ENCODE results near the gene MED14.

The MED14 gene

GRCh38 chrX:40663078-40663740 is 72.1 kb downstream of the MED14 start:
- no peak for DNase-seq

- DNase-seq, result no peak
These were observed 73.9 kb downstream of the MED14 start for GRCh38 chrX:40661489-40661888.

GRCh38 chrX:40660381-40660780 is 75.0 kb downstream of the MED14 start:
- DNase-seq, result no peak

- DNase-seq, result no peak
These were observed 81.8 kb downstream of the MED14 start for GRCh38 chrX:40653535-40653934.

- DNase-seq, result no peak
These were observed 82.7 kb downstream of the MED14 start for GRCh38 chrX:40652664-40653063.

GRCh38 chrX:40651620-40652223 is 83.6 kb downstream of the MED14 start:
- peak; percentile 87 for DNase-seq

- DNase-seq, result peak; percentile 96
These were observed 87.8 kb downstream of the MED14 start, which contains the start of gene CXorf38 for GRCh38 chrX:40647307-40648197. TSS of gene CXorf38 (minus strand) at chrX:40647561. CDS start at chrX:40647520, 41 bp downstream.

GRCh38 chrX:40646489-40647306 is 88.6 kb downstream of the MED14 start:
- DNase-seq, result peak; percentile 75

- peak; percentile 79 for DNase-seq
These were observed 90.5 kb downstream of the MED14 start for GRCh38 chrX:40644821-40645358.

GRCh38 chrX:40644176-40644575 is 91.2 kb downstream of the MED14 start:
- DNase-seq, result no peak

- no peak for DNase-seq
These were observed 97.7 kb downstream of the MED14 start for GRCh38 chrX:40637687-40638086.

GRCh38 chrX:40632199-40632598 is 103.1 kb downstream of the MED14 start:
- DNase-seq, result no peak

- DNase-seq, result no peak
These were observed 106.8 kb downstream of the MED14 start for GRCh38 chrX:40628506-40628905.

GRCh38 chrX:40625294-40625693 is 110.0 kb downstream of the MED14 start:
- DNase-seq, result no peak

- no peak for DNase-seq
These were observed 111.7 kb downstream of the MED14 start for GRCh38 chrX:40623665-40624064.

GRCh38 chrX:40623139-40623536 is 112.2 kb downstream of the MED14 start, which contains the start of gene MPC1L:
TSS of gene MPC1L (plus strand) at chrX:40623428. CDS start at chrX:40623566, 138 bp downstream.
- no peak for DNase-seq

- DNase-seq, result no peak
These were observed 112.7 kb downstream of the MED14 start for GRCh38 chrX:40622479-40623138.

GRCh38 chrX:40617566-40617965 is 117.8 kb downstream of the MED14 start:
- no peak for DNase-seq

- DNase-seq, result no peak
These were observed 119.4 kb downstream of the MED14 start for GRCh38 chrX:40615976-40616375.

GRCh38 chrX:40612511-40612910 is 122.8 kb downstream of the MED14 start:
- no peak for DNase-seq

- DNase-seq, result no peak
These were observed 128.0 kb downstream of the MED14 start for GRCh38 chrX:40607381-40607780.

- DNase-seq, result no peak
These were observed 131.9 kb downstream of the MED14 start for GRCh38 chrX:40603446-40603845.
